ENCODE results near the gene SFI1.

SFI1 gene

GRCh38 chr22:31619611-31620300 lies 123.4 kb downstream of the SFI1 start:
- DNase-seq, result no peak

DNA sequence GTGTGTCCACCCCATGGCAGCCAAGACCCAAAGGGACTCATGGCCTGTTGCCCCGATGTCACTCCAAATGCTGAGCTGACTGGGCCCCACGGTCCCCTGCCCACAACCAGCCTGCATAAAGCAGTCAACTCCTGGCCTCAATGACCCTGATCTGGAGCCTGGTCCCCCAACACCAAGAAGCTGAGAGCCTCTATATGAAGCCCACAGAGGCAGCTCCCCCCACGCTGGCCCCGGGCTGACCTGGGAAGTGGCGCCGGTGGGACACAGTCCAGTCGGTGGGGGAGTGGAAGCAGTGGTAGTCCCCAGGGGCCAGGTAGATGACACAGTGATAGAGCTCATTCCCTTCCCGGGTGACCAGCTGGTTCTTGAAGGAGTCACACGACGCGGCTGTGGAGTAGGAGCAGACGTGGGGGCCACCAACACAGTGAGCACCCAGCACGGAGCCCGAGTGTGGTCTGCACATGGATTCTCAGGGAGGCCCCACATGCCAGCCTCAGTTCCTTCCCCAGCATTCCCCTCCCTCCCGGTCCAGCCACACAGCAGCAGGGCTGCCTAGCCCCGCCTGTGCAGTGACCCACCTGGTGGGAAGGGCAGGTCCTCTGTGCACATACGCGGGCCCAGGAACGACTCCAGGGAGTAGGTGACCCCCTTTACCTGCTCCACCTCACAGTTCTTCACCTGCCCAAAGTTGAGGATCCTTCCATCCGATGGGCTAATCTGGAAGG lies 124.6 kb downstream of the SFI1 start:
- no peak for DNase-seq

DNA sequence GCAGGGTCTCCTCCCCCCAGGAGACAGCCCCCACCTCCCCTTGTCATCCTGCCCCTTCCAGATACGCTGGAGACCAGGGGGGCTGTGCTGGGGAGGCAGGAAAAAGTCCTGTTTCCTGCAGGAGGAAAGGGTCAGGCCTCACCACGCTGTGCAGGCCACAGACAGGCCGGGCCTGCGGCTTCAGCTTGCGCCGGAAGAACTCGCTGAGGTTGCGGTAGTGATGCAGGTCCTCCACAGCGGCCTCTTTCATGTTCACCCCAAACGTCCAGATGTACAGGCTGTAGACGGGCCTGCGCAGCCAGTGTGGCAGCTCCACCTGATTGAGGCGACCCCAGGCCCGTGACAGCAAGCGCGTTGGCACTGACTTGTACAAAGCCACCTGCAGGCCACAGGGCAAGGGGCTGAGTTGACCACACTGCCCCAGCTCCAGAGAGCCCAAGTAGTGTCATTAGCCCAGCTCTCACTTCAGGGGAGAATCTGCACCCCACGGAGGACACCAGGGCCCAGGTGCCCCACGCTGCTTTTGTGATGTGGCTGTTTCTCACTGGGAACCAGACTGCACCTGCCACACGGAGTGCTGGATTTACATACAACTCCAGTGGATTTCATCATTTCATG lies 125.3 kb downstream of the SFI1 start:
- DNase-seq, result no peak

GRCh38 chr22:31622980-31623379 lies 126.6 kb downstream of the SFI1 start:
- no peak for DNase-seq

DNA sequence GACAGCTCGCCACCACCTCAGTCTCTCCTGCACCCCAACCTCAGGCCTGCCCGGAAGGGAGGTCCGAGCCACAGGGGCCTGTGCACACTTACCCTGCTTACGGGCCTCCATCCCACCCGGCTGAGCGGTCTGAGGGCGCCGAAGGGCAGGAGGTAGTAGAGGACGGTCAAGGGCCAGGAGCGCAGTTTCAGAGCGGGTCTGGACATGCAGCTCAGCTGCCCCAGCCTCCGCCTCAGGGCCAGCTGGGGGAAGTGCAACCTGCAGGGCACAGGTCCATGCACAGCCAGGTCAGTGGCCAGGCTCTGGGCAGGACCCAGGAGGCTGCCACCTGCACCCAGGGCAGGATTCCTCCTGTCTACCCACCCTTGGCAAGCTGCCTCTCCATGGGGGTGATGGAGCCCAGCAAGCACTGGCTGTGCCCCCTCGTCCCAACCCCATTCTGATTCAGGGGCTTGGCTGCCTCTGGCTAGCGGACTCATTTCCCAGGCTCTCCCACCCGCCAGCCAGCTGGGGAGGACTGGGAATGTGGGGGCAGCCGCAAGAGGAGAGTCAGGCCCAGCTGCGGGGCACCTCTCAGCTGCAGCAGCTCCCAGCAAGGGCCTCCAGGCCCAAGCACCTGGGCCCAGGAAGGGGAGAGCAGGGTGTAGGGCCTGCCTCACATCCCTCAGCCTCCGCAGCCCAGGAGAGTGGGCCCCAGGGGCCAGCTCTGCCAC lies 127.4 kb downstream of the SFI1 start:
- no peak for DNase-seq

- DNase-seq, result no peak
Measured at GRCh38 chr22:31625257-31625640, 128.9 kb downstream of the SFI1 start.

GRCh38 chr22:31625661-31626426 lies 129.5 kb downstream of the SFI1 start:
- DNase-seq, result no peak

GRCh38 chr22:31626427-31627150 lies 130.3 kb downstream of the SFI1 start:
- no peak for DNase-seq

DNA sequence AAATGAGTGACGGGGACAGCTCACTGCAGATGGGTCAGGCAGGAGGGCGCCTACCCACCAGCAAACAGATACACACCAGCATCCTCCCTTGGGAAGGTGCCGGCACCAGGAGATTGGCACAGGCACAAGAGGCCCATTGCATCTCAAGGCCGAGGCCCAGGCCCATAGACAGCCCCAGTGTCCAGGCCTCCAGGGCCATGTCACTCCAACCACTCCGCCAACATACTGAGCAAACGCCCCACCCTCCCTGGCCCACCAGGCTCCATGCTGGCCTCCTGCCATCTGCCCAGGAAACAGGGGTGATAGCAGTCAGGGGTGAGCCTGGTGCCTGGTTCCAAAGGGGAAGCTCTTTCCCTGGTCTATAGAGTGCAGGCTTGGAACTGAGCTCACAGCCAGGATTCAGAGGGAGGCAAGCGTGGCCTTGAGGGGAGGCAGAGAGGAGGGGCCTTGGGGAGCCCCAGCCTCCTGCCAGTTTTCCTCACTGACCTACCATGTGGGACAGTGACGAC lies 130.9 kb downstream of the SFI1 start:
- no peak for DNase-seq

- no peak for DNase-seq
Measured at GRCh38 chr22:31628362-31628761, 132.0 kb downstream of the SFI1 start.

GRCh38 chr22:31628969-31629708 lies 132.8 kb downstream of the SFI1 start:
- no peak for DNase-seq

DNA sequence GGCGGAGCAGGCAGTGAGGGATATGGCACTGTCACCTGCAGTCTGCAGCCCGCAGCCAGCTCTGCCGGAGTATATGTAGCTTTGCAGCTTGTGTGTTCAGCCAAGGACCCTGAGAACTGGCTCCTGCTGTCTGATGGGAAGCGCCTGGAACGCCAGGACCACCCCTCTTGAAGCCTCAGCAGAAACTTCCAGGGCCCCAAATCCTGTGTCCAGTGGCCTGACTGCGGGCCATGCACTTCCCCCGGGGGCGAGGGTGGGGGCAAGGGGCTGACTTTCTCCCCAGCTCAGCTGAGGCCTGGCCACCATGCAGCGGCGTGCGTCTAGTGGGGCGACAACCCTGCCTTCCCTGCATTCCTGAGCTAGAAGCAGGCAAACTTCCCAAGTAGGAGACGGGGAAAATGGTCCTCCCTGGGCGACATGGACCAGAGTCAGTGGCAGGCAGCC lies 133.4 kb downstream of the SFI1 start:
- no peak for DNase-seq

GRCh38 chr22:31630331-31631329 lies 134.3 kb downstream of the SFI1 start:
- DNase-seq, result peak; percentile 75 to 86

GRCh38 chr22:31631436-31631835 lies 135.1 kb downstream of the SFI1 start:
- no peak for DNase-seq

GRCh38 chr22:31635638-31636306 lies 139.4 kb downstream of the SFI1 start:
- DNase-seq, result no peak

DNA sequence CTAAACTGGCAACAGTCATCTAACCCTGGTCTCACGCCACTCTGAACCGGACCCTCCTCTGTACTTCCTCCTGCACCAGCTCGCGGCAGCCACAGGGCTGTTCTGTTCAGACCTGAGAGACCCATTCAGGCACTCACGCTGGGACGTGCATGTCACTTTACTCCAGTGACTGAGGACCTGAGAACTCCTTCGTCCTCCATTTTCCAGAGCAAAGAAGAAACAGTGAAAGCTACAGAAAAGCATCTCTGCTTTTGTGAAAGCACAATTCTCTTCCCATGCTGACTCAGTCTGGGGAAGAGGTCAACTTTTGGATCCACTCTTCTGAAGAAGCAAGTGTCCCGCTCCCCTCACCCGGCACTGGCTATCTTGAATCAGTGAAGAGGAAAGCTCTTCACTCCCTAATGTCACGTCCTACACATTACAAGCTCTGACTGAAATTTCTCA lies 141.1 kb downstream of the SFI1 start:
- DNase-seq, result peak; percentile 63 to 71

GRCh38 chr22:31637891-31638618 lies 141.7 kb downstream of the SFI1 start:
- peak; percentile 90 for DNase-seq

DNA sequence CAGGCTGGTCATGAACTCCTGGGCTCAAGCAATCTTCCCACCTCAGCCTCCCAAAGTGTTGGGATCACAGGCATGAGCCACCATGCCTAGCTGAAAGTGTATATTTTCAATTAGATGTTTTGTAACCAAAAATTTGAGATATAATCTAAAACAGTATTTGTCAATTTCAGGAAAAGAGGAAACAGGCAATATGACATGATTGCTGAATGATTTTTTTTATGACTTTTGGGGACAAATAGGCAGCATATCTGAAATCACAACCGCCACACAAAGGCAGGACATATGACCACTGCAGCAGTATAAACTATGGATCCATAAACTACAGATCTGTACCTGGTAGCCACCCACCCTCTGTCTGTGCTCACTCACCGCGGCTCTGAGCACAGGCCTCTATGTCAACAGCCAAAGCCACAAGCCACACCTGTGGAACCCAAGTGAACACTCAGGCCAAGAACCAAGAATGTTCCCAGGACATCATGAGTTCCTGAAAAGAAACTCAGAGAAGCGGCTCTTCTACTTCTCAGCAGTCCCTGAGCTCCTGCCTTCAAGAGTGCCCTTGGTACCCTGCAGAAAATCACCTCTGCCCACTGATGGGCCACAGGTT lies 143.2 kb downstream of the SFI1 start:
- peak in 1 of 2 experiments; percentile 6 for DNase-seq

Measured in AML-193 (cell line).